ENCODE data around the gene GPR160.

GPR160 gene

GRCh38 chr3:170075441-170076091 lies 37.8 kb downstream of the GPR160 start:
- DNase-seq (ENCODE audit: low spot score) = no peak
- in situ Hi-C loops (cut with MboI; ENCODE audit: low pct_unique_long_range_greater_than_20kb, low sequenced_read_pairs, unreplicated experiment) = no loop called here
- no peak for TF ChIP-seq CTCF (IDR thresholded peaks at IDR 0.05; ENCODE audit: extremely low read depth, insufficient read depth, missing control alignments)

GRCh38 chr3:170076715-170077238 lies 39.0 kb downstream of the GPR160 start:
- in situ Hi-C loops (cut with MboI; ENCODE audit: low pct_unique_long_range_greater_than_20kb, low sequenced_read_pairs, unreplicated experiment) = no loop called here
- DNase-seq (ENCODE audit: low spot score) = no peak
- no peak for TF ChIP-seq CTCF (IDR thresholded peaks at IDR 0.05; ENCODE audit: extremely low read depth, insufficient read depth, missing control alignments)

- in situ Hi-C loops (cut with MboI; ENCODE audit: low pct_unique_long_range_greater_than_20kb, low sequenced_read_pairs, unreplicated experiment) = no loop called here
Observed at GRCh38 chr3:170077361-170077760, 39.6 kb downstream of the GPR160 start.

GRCh38 chr3:170078620-170079281 lies 41.0 kb downstream of the GPR160 start:
- in situ Hi-C loops (cut with MboI; ENCODE audit: low pct_unique_long_range_greater_than_20kb, low sequenced_read_pairs, unreplicated experiment) = no loop called here
- TF ChIP-seq CTCF (IDR thresholded peaks at IDR 0.05; ENCODE audit: extremely low read depth, insufficient read depth, missing control alignments) = peak; percentile 13
- no peak for DNase-seq (ENCODE audit: low spot score)

More at GRCh38 chr3:170077361-170077760, 39.6 kb downstream of the GPR160 start:
- TF ChIP-seq CTCF (IDR thresholded peaks at IDR 0.05; ENCODE audit: extremely low read depth, insufficient read depth, missing control alignments) = no peak
- DNase-seq (ENCODE audit: low spot score) = no peak

GRCh38 chr3:170079536-170080165 lies 41.9 kb downstream of the GPR160 start:
- no peak for DNase-seq (ENCODE audit: low spot score)
- in situ Hi-C loops (cut with MboI; ENCODE audit: low pct_unique_long_range_greater_than_20kb, low sequenced_read_pairs, unreplicated experiment) = no loop called here
- no peak for TF ChIP-seq CTCF (IDR thresholded peaks at IDR 0.05; ENCODE audit: extremely low read depth, insufficient read depth, missing control alignments)

GRCh38 chr3:170080605-170081004 lies 42.8 kb downstream of the GPR160 start:
- TF ChIP-seq CTCF (IDR thresholded peaks at IDR 0.05; ENCODE audit: extremely low read depth, insufficient read depth, missing control alignments) = no peak
- in situ Hi-C loops (cut with MboI; ENCODE audit: low pct_unique_long_range_greater_than_20kb, low sequenced_read_pairs, unreplicated experiment) = no loop called here
- DNase-seq (ENCODE audit: low spot score) = no peak
